GM19351 (cell line): ENCODE results near the gene LMF1.

Experiments
- ATAC-seq: cut with Tn5 transposase; IDR thresholded peaks from one replicate; pipeline ENCODE4 v1.9.1; 2021; ENCODE audit warnings: mild to moderate bottlenecking, moderate library complexity; ENCODE audit not compliant: unreplicated experiment

Gene LMF1

DNA sequence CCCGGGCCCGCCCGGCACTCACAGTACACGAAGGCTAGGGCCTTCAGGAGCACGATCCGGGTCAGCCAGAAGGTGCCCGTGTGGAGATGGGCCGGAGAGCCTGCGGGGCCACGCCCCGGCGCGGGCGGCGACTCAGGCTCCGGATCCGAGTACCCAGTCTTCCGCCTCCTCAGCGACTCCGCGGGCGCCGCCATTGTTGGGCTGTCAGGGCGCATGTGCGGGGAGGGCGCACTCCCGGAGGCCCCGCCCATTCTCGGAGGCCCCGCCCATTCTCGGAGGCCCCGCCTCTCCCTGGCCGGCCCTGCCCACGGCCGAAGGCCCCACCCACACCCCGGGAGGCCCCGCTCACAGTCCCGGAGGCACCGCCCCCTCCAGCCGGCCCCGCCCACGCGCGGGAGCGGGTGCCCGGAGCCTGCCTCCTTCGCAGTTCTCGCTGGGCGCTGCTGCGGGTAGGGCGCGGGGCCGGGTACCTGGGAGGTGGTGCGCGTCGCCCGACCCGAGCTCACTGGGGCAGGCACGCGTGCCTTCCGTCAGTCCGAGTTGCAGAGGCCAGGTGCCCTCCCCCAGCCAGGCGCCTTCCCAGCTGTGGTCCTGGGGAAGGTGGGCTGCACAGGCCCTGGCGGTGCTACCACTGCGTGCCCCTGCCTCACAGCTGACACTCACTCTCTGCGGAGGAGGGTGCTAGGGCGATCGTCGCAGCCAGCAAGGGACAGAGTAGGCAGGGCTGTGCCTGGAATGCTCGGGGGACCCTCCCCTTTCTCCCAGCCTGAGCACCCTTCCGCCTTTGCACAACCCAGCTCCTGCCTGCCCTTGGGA, at the start of gene LMF1:
Gene LMF1, minus strand, starts transcription at position 219 of the 816 bp plus-strand sequence. Its CDS starts 4 bp downstream, at position 215.
- peak; percentile 78 for ATAC-seq

DNA sequence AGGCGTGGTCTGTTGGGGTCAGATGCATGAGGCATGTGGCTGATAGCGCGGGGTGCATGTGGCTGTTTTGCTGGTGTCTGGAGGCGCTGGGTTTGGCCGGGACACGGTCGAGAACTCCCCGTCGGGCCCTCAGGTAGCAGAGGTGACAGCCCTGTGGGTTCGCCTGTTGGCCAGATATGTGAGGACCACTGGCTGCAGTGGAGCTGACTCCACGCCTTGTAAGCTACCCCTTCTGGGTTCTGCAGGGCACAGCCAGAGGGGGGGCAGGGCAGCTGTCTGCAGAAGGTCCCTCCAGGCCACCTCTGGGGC, 49.3 kb upstream of the LMF1 start:
- ATAC-seq = no peak

DNA sequence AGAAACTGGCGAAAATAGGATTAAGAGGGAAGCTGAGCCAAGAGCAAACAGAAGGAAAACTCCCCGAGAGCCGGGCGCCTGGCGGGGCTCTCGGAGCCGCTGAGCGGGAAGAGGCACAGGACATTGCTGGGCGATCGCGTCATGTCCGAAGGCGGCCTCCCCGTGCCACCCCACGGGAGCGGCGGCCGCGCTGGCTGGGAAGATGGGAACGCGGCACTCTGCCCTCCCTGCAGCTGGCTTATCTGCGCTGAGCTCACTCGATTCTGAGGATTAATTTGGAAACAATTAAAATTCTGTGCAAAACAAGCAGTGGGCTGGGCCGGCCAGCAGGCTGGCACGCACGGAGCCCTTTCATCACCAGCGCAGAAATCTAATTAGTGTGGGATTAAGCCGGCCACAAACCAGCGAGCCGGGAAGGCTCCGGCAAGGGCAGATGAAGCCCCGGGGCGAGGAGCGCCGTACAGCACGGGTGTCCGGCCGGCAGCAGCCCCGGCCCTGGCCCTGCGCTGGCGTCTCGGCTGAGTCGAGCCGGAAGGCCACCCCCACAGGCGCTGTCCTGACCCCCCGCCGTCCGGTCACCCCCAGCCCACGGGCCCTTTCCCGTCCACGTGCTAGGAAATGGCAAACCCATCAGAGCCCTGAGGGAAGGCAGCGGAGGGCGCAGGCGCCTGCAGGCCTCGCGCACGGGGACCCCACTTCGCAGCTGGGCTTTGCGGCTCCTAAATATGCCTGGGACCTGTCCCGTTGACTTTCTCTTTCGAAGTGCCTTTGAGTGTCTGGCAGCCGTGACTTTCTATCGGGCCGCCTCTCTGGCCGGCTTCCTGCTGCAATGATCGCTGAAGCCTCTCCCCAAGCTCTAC, 48.7 kb upstream of the LMF1 start:
- no peak for ATAC-seq

DNA sequence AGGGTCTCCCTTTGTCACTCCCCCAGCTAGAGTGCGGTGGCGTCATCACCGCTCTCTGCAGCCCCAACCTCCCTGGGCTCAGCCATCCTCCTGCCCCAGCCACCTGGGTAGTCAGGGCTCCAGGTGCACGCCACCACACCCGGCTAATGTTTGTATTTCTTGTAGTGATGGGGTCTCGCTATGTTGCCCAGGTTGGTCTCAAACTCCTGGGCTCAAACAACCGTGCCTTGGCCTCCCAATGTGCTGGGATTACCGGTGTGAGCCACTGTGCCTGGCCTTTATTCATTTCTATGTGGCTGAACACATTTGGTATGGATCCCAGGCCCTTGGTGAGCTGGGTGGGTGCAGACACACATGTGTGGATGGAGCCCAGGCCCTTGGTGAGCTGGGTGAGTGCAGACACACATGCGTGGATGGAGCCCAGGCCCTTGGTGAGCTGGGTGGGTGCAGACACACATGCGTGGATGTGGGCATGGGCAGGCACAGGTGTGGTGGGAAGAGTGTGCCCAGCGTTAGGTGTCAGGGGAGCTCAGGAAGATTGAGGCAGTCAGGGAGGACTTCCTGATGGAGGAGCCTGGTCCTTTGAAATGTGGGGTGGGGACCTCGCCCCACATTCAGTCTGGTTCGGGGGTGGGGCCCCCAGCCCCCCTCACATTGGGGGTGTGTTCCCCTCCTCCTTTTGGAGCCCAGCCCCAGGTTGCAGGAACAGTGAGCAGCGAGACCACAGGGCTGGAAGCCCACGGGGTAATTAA, 47.8 kb upstream of the LMF1 start:
- no peak for ATAC-seq

DNA sequence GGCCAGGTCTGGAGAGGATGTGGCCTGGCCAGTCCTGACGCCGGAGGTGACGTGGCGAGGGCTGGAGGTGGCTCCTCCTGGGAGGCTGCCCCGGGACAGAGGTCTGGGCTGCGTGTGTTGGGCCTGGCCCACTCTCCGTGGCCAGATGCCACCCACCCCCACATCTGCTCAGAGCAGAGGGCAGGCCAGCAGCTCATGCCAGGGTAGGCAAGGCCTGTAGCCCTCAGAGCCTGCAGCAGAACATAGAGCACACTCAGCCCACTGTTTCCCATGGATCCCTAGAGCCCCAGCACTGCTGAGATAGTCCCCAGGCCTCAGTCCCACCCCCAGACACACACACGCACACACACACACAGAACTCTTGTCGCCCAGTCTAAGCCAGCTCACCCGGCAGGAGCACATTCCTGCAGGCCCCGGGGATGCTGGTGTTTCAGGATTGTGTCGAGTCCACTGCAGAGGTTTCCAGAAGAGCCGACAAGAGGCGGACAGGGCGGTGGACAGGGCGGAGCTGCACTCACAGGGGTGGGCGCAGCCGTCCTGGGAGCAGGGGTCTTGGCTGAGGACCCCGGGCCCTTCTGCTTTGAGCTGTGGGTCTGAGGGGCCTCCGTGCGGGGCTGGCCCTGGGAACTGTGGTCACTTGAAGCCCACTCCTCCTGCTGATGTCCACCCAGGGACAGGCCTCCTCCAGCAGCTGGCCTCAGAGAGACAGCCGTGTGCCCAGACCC, 44.1 kb upstream of the LMF1 start:
- ATAC-seq = no peak

DNA sequence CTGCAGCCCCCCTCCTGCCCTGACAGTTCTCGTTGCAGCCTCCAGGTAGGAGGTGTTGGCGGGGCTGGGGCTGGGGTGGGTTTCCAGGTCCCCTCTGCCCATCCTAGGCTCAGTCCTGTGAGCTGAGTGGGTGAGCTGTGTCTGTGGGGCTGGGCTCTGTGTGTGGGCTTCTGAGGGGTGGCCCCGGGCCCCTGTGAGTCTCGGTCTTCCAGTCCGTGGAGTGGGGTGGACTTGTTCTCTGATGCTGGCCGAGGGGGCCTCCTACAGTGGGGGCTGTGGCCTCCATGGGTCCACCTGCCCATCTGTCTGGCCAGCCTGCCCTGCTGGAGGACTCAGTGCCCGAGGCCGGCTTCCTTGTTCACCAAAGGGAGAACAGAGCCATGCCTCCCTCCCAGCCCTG, 43.4 kb upstream of the LMF1 start:
- ATAC-seq = no peak

DNA sequence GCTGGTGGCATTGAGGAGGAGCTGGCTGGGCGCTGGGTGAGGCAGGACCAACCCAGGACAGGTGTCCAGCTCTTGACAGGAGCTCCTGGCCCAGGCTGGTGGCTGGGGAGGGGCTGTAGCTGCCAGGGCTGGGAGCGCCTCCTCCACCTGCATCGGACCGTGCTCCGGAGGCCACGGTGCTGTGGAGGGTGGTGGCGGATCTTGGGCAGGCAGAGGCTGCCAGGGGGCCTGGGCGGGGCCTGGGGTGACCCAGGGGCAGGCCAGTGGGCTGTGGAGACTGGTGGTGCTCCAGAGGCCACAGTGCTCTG, 42.8 kb upstream of the LMF1 start:
- ATAC-seq = no peak

DNA sequence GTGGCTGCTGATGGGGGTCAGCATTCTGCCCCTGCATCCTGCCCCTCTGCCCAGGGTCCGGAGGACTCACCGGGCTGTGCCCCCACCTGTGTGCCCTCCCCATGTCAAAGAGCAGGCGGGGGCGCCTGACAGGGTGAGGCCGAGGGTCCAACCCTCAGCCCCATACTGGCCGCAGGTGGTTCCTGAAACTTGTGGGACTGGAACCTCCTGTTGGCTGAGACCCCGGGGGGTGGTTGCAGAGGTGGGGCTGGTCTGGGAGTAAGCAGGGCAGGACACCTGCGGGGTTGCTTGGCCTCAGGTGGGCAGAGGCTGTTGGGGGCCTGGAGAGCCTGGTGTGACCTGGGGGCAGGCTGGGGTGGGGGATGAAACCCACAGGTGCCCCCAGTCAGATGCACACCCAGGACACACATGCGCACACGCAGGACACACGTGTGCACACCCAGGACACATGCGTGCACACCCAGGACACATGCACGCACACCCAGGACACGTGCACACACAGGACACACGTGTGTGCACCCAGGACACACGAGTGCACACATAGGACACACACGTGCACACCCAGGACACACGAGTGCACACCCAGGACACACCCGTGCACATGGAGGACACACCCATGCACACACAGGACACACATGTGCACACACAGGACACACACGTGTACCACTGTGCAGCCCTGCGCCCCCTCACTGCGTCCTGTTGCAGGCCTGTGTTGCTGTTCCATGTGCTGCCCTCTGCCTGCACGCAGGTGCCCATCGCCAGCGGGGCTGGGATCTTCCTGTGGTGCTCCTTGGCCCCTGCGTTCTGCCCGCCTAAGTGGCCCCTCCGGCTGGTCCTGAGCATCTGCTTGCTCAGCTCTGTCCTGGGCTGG, 42.2 kb upstream of the LMF1 start:
- no peak for ATAC-seq

DNA sequence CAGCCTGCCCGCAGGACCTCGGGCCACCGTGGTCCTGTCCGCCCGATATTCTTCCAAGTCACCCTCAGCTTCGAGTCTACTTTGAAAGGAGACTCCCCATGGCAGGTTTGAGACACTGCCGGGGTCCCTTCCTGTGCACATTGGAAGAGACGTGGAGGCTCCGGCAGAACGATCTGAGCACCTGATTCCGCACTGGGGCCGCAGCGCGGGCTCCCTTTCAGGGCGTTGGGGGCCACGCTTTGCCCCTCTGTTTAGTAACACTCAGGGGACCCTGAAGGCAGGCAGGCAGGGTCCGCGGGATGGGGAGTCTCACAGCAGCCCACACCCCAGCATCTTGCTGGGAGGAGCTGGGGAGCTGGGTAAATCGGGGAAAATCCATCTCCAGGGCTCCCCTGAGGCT, 41.4 kb upstream of the LMF1 start:
- ATAC-seq = no peak

DNA sequence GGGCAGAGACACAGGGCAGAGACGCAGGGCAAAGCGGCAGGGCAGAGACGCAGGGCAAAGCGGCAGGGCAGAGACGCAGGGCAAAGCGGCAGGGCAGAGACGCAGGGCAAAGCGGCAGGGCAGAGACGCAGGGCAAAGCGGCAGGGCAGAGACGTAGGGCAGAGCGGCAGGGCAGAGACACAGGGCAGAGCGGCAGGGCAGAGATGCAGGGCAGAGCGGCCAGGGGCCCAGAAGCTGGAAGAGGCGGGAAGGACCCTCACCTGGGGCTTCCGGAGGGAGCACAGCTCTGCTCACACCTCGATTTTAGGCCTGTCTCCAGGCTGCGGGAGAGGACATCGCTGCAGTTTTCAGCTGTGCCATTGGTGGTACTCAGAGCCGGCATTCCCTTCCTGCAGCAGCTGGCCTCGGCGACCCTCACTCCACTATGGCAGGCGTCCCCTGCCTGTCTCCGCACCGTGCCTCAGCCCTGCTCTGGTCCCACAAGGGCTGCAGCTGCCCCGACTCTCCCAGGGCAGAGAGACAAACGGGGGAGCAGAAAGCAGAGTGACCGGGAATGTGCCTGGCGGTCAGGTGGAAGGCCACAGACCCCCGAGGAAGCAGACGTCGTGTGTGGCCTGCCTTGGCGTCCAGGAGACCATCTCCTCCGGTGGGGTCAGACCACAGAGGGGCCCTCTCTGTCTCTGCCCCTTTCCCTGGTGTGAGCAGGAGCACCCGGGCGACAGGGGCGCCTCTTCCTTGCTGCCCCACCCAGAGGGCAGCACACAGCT, 40.7 kb upstream of the LMF1 start:
- ATAC-seq = no peak

DNA sequence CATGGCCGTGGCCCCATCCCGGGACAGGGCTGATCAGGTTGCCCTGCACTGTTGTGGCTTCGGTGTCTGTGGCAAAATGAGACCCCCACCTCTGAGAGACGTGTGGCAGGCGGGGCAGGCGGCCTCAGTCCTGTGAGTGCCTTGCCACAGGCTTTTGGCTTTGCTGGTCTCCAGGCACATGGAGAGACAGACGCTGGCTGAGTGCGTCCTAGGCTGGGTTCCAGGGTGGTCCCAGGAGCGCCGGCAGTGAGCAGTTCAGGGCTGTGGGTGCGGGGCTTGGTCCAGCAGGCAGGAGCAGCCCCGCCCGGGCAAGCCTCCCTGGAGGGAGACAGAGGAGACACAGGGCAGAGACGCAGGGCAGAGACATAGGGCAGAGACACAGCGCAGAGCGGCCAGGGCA, 40.0 kb upstream of the LMF1 start:
- no peak for ATAC-seq

DNA sequence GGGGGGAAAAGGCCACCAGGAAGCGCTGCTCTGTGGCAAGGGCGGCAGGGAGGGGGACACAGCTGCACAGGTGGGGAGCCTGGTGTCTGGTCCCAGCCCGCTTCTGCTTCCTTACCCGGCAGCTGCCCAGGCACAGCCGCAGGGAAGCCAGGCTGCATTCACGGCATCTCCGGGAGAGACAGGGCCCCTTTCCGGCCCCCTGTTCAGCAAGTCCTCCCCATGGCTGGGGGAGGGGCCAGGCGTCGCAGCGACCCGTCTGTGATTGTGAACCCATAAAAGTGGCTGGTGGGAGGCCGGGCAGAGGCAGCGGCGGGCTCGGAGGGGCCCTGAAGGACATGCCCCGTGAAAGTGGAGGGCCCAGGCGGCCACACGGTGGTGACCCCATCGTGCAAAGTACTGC, 39.5 kb upstream of the LMF1 start:
- no peak for ATAC-seq

DNA sequence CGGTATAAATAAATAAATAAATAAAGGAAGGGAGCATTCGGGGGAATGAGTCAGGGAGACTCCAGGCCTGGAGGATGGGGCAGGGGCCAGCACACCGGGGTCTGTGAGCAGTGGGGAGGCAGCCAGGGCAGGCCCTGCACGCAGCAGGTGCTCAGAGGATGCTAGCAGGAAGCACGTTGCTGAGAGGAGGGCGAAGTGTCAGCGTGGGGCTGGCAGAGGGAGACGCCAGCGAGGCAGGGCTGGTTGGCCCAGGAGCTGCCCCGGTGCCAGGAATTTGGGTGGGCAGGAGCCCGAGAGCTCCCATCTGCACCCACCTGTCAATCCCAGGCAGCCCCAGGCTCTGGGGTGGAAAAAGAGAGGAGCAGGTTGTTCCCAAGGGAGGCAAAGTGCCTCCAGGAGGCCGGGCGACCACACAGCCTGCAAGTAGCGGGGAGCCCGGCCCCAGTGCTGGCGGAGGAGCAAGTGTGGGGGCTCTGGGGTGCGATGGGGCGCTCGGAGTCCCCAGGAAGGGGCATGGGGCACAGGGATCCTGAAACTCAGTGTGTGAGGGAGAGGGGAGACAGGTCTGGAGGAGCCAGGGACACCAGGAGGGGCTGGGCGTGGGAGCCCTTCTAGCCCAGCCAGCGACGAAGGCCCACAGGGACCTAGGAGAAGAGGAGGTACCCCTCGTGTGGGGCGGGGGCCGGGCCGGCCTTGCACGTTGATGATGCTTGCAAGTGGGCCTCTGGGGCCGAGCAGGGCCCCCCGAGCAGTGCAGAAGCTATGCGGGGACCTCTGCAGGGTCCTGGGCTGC, 38.8 kb upstream of the LMF1 start:
- ATAC-seq = no peak

DNA sequence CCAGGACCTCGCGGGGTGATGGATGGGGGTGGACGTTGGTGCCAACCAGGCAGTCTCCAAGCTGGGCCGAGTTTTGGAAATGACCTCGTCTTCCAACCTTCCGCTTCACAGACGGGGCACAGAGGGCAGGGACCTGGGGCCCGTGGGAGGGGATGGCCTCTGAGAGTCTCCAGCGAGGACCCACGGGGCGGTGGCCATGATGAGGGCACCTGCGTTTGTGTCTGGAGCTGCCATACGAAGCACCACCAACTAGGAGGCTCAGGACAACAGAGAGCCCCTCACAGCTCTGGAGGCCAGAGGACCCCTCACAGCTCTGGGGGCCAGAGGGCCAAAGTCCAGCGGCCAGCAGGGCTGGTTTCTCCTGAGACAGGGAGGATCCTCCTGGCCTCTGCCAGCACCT, 37.3 kb upstream of the LMF1 start:
- no peak for ATAC-seq

DNA sequence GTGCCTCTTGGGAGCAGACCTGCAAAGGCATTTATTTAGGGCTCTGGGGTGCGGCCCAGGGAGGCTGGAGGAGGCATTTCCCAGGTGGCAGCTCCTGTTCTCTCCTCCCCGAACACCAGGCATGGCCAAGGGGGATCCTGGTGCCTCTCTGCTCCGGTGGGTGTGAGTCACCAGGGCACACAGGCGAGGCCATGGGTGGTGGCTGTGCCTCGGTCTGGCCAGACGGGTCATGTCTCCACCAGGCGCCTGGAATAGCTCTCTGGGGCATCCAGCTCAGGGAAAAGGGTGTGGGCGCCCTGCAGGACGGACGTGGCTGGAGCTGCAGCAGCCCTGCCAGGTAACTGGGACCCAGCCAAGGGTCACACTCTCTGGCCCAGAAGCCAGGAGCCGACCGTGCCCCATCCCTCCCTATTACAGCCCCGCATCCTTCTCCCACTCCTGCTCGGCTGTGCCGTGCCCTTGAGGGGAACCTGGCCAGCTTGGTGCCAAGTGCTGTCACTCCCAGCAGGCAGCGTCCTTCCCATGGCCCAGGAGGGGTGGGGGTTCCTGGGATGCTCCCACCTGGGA, 36.6 kb upstream of the LMF1 start:
- no peak for ATAC-seq

DNA sequence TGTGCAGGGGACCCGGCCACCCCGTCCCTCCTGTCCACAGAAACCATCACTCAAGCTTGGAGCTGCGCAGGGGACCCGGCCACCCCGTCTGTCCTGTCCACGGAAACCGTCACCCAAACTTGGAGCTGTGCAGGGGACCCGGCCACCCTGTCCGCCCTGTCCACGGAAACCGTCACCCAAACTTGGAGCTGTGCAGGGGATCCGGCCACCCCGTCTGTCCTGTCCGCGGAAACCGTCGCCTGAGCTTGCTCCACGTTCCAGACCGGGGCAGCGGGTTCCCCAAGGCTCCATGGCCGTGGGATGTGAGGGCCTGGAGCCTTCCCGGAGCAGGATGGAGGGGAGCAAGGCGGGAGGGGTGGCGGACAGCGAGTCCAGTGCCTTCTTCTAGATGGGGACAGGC, 36.0 kb upstream of the LMF1 start:
- no peak for ATAC-seq

DNA sequence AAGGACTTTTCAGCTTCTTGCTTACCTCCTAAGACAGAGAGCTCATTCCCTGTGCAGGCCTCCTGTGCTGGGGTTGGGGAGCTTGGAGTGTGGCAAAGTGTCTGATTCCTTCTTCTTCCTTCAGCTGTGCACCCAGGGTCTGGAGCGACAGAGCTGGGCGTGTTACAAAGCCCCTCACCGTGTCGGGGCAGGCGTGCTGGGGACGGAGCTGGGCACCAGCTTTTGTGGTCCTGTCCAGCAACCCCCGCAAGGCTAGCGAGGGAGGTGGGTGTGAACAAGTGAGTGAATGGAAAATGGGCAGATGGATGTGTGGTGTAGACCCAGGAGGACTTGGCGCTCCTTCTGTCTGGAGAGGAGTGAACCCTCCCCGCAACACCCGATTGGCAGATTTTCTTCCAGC, 34.5 kb upstream of the LMF1 start:
- ATAC-seq = no peak
